Limb (tissue), 2 donors: ENCODE data around the gene CRBN.

ENCODE experiments used
- DNase-seq, 2 donors: peaks; one replicate each; pipeline ENCODE4 v3.0.0-alpha.2; 2016; ENCODE audit errors: extremely low spot score in 2 of 2

The CRBN gene

GRCh38 chr3:3179407-3180094 is at the start of gene CRBN:
Gene CRBN, minus strand, starts transcription at chr3:3179691. Its CDS starts 4 bp downstream, at chr3:3179687.
- peak; percentile 89 to 91 for DNase-seq

- DNase-seq: no peak
These were observed 48.1 kb upstream of the CRBN start for GRCh38 chr3:3227640-3228039.

- DNase-seq: no peak
These were observed 42.0 kb upstream of the CRBN start for GRCh38 chr3:3221528-3221927.

- no peak for DNase-seq
These were observed 36.9 kb upstream of the CRBN start for GRCh38 chr3:3216401-3216800.

- DNase-seq: no peak
These were observed 33.4 kb upstream of the CRBN start for GRCh38 chr3:3212781-3213440.

GRCh38 chr3:3209714-3210113 is 30.2 kb upstream of the CRBN start:
- DNase-seq: no peak

- DNase-seq: no peak
These were observed 29.6 kb upstream of the CRBN start for GRCh38 chr3:3209057-3209456.

GRCh38 chr3:3201611-3202010 is 22.1 kb upstream of the CRBN start:
- DNase-seq: no peak

- peak; percentile 53 to 86 for DNase-seq
These were observed 21.2 kb upstream of the CRBN start for GRCh38 chr3:3200632-3201212.

GRCh38 chr3:3199306-3199705 is 19.8 kb upstream of the CRBN start:
- DNase-seq: peak in 1 of 2 donors; percentile 3

- peak; percentile 19 to 43 for DNase-seq
These were observed 16.8 kb upstream of the CRBN start for GRCh38 chr3:3196148-3196861.

GRCh38 chr3:3194861-3195260 is 15.4 kb upstream of the CRBN start:
- DNase-seq: no peak

- DNase-seq: no peak
These were observed 12.8 kb upstream of the CRBN start for GRCh38 chr3:3192286-3192675.

GRCh38 chr3:3191675-3192285 is 12.3 kb upstream of the CRBN start:
- DNase-seq: no peak

- no peak for DNase-seq
These were observed 10.5 kb upstream of the CRBN start for GRCh38 chr3:3189961-3190360.

GRCh38 chr3:3189102-3189727 is 9.7 kb upstream of the CRBN start:
- no peak for DNase-seq

GRCh38 chr3:3184876-3185275 is 5.4 kb upstream of the CRBN start:
- DNase-seq: no peak

- no peak for DNase-seq
These were observed 965 bp upstream of the CRBN start for GRCh38 chr3:3180456-3180855.

GRCh38 chr3:3178498-3179328 is 778 bp downstream of the CRBN start:
- no peak for DNase-seq

- DNase-seq: no peak
These were observed 1.5 kb downstream of the CRBN start for GRCh38 chr3:3177861-3178497.
